Uterus (tissue), 2 donors: Measurements from ENCODE around the gene SCO1.

ENCODE experiments used
- POLR2A ChIP-seq, 2 donors: fragments of 450-650 bp; IDR thresholded peaks; one replicate each; pipeline ENCODE4 v1.6.1; 2016; ENCODE audit warnings: antibody characterized with exemption in 2 of 2, mild to moderate bottlenecking in 1 of 2, moderate library complexity in 1 of 2
- TF ChIP-seq, protein P1 (sequence below), 4 experiments: fragments of 200-600 bp in 2 of 4; fragments of 450-650 bp in 2 of 4; sonication (generic) in 2 of 4; IDR thresholded peaks; one replicate each; pipeline ENCODE4 v1.5.1; 2016 to 2019; ENCODE audit warnings: antibody characterized with exemption in 4 of 4, mild to moderate bottlenecking in 2 of 4, moderate library complexity in 1 of 4

DNA sequence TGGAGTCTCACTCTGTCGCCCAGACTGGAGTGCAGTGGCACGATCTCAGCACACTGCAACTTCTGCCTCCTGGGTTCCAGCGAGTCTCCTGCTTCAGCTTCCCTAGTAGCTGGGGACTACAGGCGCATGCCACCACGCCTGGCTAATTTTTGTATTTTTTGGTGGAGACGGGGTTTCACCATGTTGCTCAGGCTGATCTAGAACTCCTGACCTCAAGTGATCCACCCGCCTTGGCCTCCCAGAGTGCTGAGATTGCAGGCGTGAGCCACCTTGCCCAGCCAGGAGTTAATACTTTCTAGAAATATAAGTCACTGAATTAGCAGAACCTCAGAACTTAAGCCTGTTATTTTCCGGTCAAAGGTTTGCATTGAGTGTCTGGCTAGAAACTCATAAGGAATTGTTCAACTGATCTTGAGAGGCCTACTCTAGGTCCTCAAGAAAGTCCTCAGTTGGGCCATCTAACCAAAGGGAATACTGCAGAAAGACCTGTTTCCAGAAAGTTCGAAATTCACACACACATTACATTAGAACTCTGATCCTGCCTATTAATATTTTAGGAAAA lies 31.1 kb upstream of the SCO1 start:
- no peak for TF ChIP-seq POLR2A (IDR thresholded peaks at IDR 0.05)
- TF ChIP-seq, protein P1, sequence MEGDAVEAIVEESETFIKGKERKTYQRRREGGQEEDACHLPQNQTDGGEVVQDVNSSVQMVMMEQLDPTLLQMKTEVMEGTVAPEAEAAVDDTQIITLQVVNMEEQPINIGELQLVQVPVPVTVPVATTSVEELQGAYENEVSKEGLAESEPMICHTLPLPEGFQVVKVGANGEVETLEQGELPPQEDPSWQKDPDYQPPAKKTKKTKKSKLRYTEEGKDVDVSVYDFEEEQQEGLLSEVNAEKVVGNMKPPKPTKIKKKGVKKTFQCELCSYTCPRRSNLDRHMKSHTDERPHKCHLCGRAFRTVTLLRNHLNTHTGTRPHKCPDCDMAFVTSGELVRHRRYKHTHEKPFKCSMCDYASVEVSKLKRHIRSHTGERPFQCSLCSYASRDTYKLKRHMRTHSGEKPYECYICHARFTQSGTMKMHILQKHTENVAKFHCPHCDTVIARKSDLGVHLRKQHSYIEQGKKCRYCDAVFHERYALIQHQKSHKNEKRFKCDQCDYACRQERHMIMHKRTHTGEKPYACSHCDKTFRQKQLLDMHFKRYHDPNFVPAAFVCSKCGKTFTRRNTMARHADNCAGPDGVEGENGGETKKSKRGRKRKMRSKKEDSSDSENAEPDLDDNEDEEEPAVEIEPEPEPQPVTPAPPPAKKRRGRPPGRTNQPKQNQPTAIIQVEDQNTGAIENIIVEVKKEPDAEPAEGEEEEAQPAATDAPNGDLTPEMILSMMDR (IDR thresholded peaks at IDR 0.05): no peak
